ENCODE measurements around the gene SPOUT1. TPM values are rescaled to one million over a fixed set of nuclear protein-coding genes. Genes with fewer than 3 reads are reported as not detected.
A peak's percentile ranks its signal among the peaks of the same experiment; 100 is the strongest.
"Not testable (repeated sequence)": the region's sequence is repeated elsewhere in the genome, so short reads cannot be mapped to it uniquely, and the experiment has no call there.

Gene SPOUT1
- total RNA-seq, 2 experiments from 2014 or later: 83.3 to 104 TPM

GRCh38 chr9:128818099-128818838 is 11.3 kb downstream of the SPOUT1 start, which contains the start of gene ENDOG:
Gene ENDOG (plus strand): TSS chr9:128818500. CDS start chr9:128818685, 185 bp downstream.
- peak; percentile 95 for ATAC-seq
- H3K4me1 Mint-ChIP-seq: peaks cover 19% of the 10 kb centered on the region
- peak within 1 kb of the TSS; percentile 82 for H3K4me3 Mint-ChIP-seq
- H3K27ac Mint-ChIP-seq: peak within 1 kb of the TSS; percentile 87
- peak; percentile 99 for DNase-seq
- H3K9me3 Mint-ChIP-seq (ENCODE audit: low read depth): no peaks in the 10 kb centered on the region
- CTCF ChIA-PET: interaction anchor here (0.6 to 2.8 kb wide), 58 partner anchors 8 to 798 kb away, joined by 3 to 31 read pairs (median 4); partner anchors contain the start of genes DOLPP1, GLE1, KYAT1 and LRRC8A
- H3K27me3 Mint-ChIP-seq: no peaks in the 10 kb centered on the region
- peaks cover 7% of the 10 kb centered on the region for H3K36me3 Mint-ChIP-seq

DNA sequence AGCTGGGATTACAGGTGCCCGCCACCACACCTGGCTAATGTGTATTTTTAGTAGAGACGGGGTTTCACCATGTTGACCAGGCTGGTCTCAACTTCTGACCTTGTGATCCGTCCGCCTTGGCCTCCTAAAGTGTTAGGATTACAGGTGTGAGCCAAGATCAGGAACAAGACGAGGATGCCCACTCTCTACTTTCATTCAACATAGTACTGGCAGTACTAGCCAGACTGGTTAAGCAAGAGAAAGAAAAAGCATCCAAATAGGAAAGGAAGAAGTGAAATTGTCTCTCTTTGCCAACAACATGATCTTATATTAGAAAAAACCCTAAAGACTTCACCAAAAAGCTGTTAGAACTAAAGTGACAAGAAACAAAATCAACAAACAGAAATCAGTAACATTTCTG is 18.7 kb downstream of the SPOUT1 start:
- H3K27me3 Mint-ChIP-seq: no peaks in the 10 kb centered on the region
- H3K9me3 Mint-ChIP-seq (ENCODE audit: low read depth): no peaks in the 10 kb centered on the region
- CTCF ChIA-PET: no interaction called here
- H3K4me3 Mint-ChIP-seq: no peak overlapping the region
- DNase-seq (no peak), ATAC-seq (no peak)
- H3K4me1 Mint-ChIP-seq: no peaks in the 10 kb centered on the region
- no peak overlapping the region for H3K27ac Mint-ChIP-seq
- H3K36me3 Mint-ChIP-seq: peaks cover 3% of the 10 kb centered on the region

GRCh38 chr9:128809831-128810230 is 19.8 kb downstream of the SPOUT1 start:
- Mint-ChIP-seq H3K36me3 (peaks cover 5% of the 10 kb centered on the region), H3K27ac (no peak overlapping the region), H3K9me3 (ENCODE audit: low read depth) (no peaks in the 10 kb centered on the region), H3K27me3 (no peaks in the 10 kb centered on the region), H3K4me1 (no peaks in the 10 kb centered on the region), H3K4me3 (no peak overlapping the region)
- CTCF ChIA-PET: interaction anchor here (0.8 to 1.2 kb wide), 2 partner anchors 8 to 18 kb away, joined by 3 to 4 read pairs; partner anchors contain the start of gene ENDOG
- DNase-seq (no peak), ATAC-seq (no peak)

DNA sequence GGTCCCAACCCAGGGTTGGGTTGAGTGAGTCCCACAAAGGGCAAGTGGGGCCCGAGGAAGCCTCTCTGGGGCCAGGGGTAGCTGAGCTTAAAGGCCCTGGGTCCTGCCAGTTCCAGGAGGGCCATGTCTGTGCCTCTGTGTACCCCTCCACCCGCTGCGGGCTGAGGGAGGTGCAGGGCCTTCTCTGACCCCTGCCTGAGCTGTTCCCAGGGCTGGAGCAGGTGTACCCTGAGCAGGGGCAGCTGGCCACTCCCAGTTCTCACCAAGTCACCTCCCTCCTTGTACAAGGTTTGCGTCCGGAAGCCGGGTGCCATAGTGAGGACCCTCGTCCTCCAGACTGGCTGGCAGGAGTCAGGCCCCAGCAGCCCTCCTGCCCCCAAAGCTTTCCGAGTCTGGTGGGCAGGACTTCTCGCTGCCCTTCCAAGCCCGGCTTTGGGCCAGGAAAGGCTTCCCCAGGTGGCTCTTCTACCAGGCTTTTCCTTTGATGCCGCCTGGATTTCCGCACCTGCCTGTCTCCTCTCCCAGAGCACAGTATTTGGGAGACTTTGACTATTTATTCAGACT is 20.5 kb downstream of the SPOUT1 start:
- Mint-ChIP-seq H3K27ac (no peak overlapping the region), H3K9me3 (ENCODE audit: low read depth) (no peaks in the 10 kb centered on the region), H3K36me3 (peaks cover 5% of the 10 kb centered on the region), H3K27me3 (no peaks in the 10 kb centered on the region), H3K4me3 (no peak overlapping the region), H3K4me1 (no peaks in the 10 kb centered on the region)
- DNase-seq: no peak
- ATAC-seq: no peak
- CTCF ChIA-PET: interaction anchor here (1.2 to 2.9 kb wide), 2 partner anchors 9 to 107 kb away, joined by 5 to 12 read pairs; partner anchors contain the start of genes ENDOG and PKN3

GRCh38 chr9:128808543-128808942 is 21.1 kb downstream of the SPOUT1 start:
- no peaks in the 10 kb centered on the region for H3K4me1 Mint-ChIP-seq
- H3K36me3 Mint-ChIP-seq: peaks cover 8% of the 10 kb centered on the region
- no peaks in the 10 kb centered on the region for H3K27me3 Mint-ChIP-seq
- H3K27ac Mint-ChIP-seq: no peak overlapping the region
- no peak for ATAC-seq
- H3K4me3 Mint-ChIP-seq: no peak overlapping the region
- no peaks in the 10 kb centered on the region for H3K9me3 Mint-ChIP-seq (ENCODE audit: low read depth)
- CTCF ChIA-PET: interaction anchor here (1.2 to 2.9 kb wide), 2 partner anchors 10 to 106 kb away, joined by 5 to 12 read pairs; partner anchors contain the start of genes ENDOG and PKN3
- no peak for DNase-seq

GRCh38 chr9:128807827-128808226 is 21.8 kb downstream of the SPOUT1 start:
- DNase-seq: no peak
- H3K36me3 Mint-ChIP-seq: peaks cover 10% of the 10 kb centered on the region
- H3K27ac Mint-ChIP-seq: no peak overlapping the region
- ATAC-seq: no peak
- H3K4me3 Mint-ChIP-seq: no peak overlapping the region
- H3K4me1 Mint-ChIP-seq: no peaks in the 10 kb centered on the region
- CTCF ChIA-PET: interaction anchor here (2.9 kb wide), 1 partner anchor 10 kb away, joined by 12 read pairs; the partner anchor contains the start of gene ENDOG
- no peaks in the 10 kb centered on the region for H3K27me3 Mint-ChIP-seq
- H3K9me3 Mint-ChIP-seq (ENCODE audit: low read depth): no peaks in the 10 kb centered on the region

GRCh38 chr9:128805661-128806060 is 23.9 kb downstream of the SPOUT1 start:
- H3K27me3 Mint-ChIP-seq: no peaks in the 10 kb centered on the region
- CTCF ChIA-PET: interaction anchor here (2.9 kb wide), 1 partner anchor 12 kb away, joined by 14 read pairs; the partner anchor contains the start of gene ENDOG
- H3K9me3 Mint-ChIP-seq (ENCODE audit: low read depth): no peaks in the 10 kb centered on the region
- no peak overlapping the region for H3K4me3 Mint-ChIP-seq
- peaks cover 16% of the 10 kb centered on the region for H3K36me3 Mint-ChIP-seq
- H3K4me1 Mint-ChIP-seq: no peaks in the 10 kb centered on the region
- DNase-seq: no peak
- no peak overlapping the region for H3K27ac Mint-ChIP-seq
- no peak for ATAC-seq

- H3K27me3 Mint-ChIP-seq: no peaks in the 10 kb centered on the region
- CTCF ChIA-PET: interaction anchor here (2.9 kb wide), 1 partner anchor 16 kb away, joined by 14 read pairs; the partner anchor contains the start of gene ENDOG
- H3K36me3 Mint-ChIP-seq: peaks cover 22% of the 10 kb centered on the region
- ATAC-seq (no peak), DNase-seq (no peak)
- H3K4me1 Mint-ChIP-seq: peaks cover 1% of the 10 kb centered on the region
- no peak overlapping the region for H3K27ac Mint-ChIP-seq
- no peak overlapping the region for H3K4me3 Mint-ChIP-seq
- H3K9me3 Mint-ChIP-seq (ENCODE audit: low read depth): no peaks in the 10 kb centered on the region
Observed at GRCh38 chr9:128802482-128802881, 27.1 kb downstream of the SPOUT1 start.

DNA sequence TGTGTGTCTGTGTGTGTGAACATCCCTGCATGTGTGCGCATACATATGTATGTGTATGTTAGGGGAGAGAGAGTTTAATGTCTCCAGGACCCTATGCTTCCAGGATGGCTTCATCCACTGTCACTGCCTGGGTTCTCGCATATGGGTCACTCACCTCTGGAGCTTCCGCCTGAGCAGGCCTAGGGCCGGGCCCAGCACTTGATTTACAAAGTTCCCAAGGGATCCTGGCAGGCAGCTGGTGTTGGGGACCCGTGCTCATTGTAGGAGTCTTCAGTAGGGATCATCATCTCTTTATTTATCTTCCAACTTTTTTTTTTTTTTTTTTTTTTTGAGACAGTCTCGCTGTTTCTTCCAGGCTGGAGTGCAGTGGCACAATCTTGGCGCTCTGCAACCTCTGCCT is 29.5 kb downstream of the SPOUT1 start:
- DNase-seq: no peak
- H3K27ac Mint-ChIP-seq: no peak overlapping the region
- peaks cover 20% of the 10 kb centered on the region for H3K36me3 Mint-ChIP-seq
- no peaks in the 10 kb centered on the region for H3K27me3 Mint-ChIP-seq
- no peaks in the 10 kb centered on the region for H3K9me3 Mint-ChIP-seq (ENCODE audit: low read depth)
- CTCF ChIA-PET: interaction anchor here (0.6 to 1.4 kb wide), 3 partner anchors 18 to 553 kb away, joined by 3 to 4 read pairs (median 3); no protein-coding TSS in a partner anchor
- peaks cover 1% of the 10 kb centered on the region for H3K4me1 Mint-ChIP-seq
- ATAC-seq: no peak
- H3K4me3 Mint-ChIP-seq: no peak overlapping the region

GRCh38 chr9:128798896-128799295 is 30.7 kb downstream of the SPOUT1 start:
- Mint-ChIP-seq H3K4me3 (no peak overlapping the region), H3K27me3 (no peaks in the 10 kb centered on the region), H3K4me1 (peaks cover 1% of the 10 kb centered on the region), H3K36me3 (peaks cover 23% of the 10 kb centered on the region), H3K27ac (no peak overlapping the region), H3K9me3 (ENCODE audit: low read depth) (no peaks in the 10 kb centered on the region)
- CTCF ChIA-PET: interaction anchor here (1.4 kb wide), 1 partner anchor 26 kb away, joined by 3 read pairs; no protein-coding TSS in a partner anchor
- DNase-seq (no peak), ATAC-seq (no peak)

GRCh38 chr9:128794961-128795360 is 34.6 kb downstream of the SPOUT1 start:
- CTCF ChIA-PET: interaction anchor here (1.0 to 1.7 kb wide), 2 partner anchors 23 to 93 kb away, joined by 3 to 9 read pairs; partner anchors contain the start of genes ENDOG and PKN3
- not testable (repeated sequence) for H3K4me3 Mint-ChIP-seq; H3K27me3 Mint-ChIP-seq; H3K4me1 Mint-ChIP-seq; DNase-seq; H3K9me3 Mint-ChIP-seq (ENCODE audit: low read depth); ATAC-seq
- peak overlapping the region; percentile 43 for H3K27ac Mint-ChIP-seq
- peaks cover 13% of the 10 kb centered on the region for H3K36me3 Mint-ChIP-seq

- CTCF ChIA-PET: interaction anchor here (0.9 to 1.3 kb wide), 4 partner anchors 11 to 91 kb away, joined by 3 to 4 read pairs (median 4); partner anchors contain the start of genes ENDOG and PKN3
- H3K4me3 Mint-ChIP-seq: no peak overlapping the region
- no peaks in the 10 kb centered on the region for H3K9me3 Mint-ChIP-seq (ENCODE audit: low read depth)
- peaks cover 10% of the 10 kb centered on the region for H3K4me1 Mint-ChIP-seq
- peaks cover 13% of the 10 kb centered on the region for H3K36me3 Mint-ChIP-seq
- ATAC-seq: no peak
- no peak for DNase-seq
- H3K27me3 Mint-ChIP-seq: no peaks in the 10 kb centered on the region
- no peak overlapping the region for H3K27ac Mint-ChIP-seq
Observed at GRCh38 chr9:128792978-128793686, 36.5 kb downstream of the SPOUT1 start.

- Mint-ChIP-seq H3K27me3 (no peaks in the 10 kb centered on the region), H3K4me1 (peaks cover 14% of the 10 kb centered on the region), H3K27ac (no peak overlapping the region), H3K9me3 (ENCODE audit: low read depth) (no peaks in the 10 kb centered on the region), H3K4me3 (no peak overlapping the region), H3K36me3 (peaks cover 9% of the 10 kb centered on the region)
- DNase-seq: no peak
- ATAC-seq: no peak
- CTCF ChIA-PET: interaction anchor here (0.7 to 1.2 kb wide), 3 partner anchors 10 to 90 kb away, joined by 3 to 4 read pairs (median 3); partner anchors contain the start of gene PKN3
Observed at GRCh38 chr9:128792134-128792533, 37.5 kb downstream of the SPOUT1 start.

Data from activated CD8-positive, alpha-beta memory T cell treated with anti-CD3 and anti-CD28 coated beads, Interleukin-2, amount 10 ng/mL, durations not matched to agents 7 days and 5 days (primary cell).